GM18520 (cell line): Measurements from ENCODE around the gene PLXDC2.

ENCODE experiments used
- ATAC-seq: cut with Tn5 transposase; IDR thresholded peaks from one replicate; pipeline ENCODE4 v1.9.1; 2021; ENCODE audit not compliant: unreplicated experiment

PLXDC2 gene

DNA sequence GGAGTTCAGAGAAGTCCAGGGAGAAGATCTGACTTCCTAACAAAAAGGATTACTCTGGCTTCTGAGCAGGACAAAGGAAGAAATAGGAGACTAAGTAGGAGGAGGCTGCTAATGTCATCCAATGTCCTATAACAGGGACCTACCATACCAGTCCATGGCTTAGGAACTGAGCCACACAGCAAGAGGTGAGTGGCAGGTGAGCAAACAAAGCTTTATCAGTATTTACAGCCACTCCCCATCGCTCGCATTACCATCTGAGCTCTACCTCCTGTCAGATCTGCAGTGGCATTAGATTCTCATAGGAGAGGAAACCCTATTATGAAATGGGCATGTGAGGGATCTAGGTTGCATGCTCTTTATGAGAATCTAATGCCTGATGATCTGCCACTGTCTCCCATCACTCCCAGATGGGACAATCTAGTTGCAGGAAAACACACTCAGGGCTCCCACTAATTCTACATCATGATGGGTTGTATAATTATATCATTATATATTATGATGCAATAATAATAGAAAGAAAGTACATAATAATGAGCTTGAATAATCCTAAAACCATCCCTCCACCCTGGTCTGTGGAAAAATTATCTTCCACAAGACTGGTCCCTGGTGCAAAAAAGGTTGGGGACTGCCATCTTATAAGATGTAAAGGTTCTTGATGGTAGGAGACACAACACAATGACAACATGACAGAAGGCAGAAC is 487.4 kb downstream of the PLXDC2 start:
- no peak for ATAC-seq

DNA sequence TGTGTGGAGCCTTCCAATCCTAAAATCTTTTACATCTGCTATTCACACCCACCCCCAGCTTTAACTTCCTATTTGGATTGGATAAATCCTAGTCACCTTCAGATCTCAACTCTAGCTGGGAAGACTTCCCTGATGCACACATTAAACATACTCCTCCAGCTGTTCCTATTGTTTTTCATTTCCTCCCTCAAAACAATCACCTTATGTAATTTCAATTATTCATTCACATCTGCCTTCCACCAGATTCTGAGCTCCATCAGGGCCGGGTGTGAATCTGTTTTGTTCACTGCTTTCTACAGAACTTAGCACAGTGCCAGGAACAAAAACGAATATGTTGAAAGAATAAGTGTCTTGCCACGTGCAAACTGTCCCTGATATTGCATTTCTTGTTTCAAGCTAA is 497.4 kb downstream of the PLXDC2 start:
- no peak for ATAC-seq

DNA sequence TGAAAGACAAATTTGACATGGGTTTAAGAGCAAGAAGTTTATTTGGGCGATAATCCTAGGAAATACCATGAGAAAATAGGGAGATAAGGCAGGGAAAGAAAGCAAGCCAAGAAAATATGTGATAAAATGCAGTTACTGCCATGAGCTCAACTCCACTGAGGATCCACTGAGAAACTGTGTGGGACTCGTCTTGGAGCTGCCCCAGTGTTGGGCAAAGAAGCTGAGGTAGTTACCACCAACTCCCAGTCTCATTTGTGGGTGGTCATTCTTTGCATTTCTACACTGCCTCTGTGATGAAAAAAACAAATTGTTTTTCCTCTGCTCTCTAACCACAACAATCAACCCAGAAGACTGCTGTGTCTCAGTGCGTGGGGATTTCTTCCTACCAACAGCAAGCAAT is 498.2 kb downstream of the PLXDC2 start:
- ATAC-seq, result no peak

DNA sequence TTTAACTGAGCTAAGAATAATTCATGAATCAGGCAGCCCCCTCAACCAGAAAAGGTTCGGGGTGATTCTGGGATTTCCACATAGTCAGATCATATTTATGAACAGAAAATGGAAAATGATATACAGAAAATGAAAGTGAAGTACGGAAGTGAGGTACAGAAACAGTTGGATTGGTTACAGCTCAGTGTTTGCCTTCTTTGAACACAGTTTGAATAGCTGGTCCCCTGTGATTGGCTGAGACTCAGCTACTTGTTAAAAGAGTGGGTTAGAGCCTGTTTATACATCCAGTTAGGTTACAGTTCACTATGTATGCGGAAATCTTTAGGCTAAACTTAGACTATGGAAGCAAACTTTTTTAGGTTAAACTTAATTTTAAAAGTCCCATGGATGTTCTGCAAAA is 511.7 kb downstream of the PLXDC2 start:
- no peak for ATAC-seq

DNA sequence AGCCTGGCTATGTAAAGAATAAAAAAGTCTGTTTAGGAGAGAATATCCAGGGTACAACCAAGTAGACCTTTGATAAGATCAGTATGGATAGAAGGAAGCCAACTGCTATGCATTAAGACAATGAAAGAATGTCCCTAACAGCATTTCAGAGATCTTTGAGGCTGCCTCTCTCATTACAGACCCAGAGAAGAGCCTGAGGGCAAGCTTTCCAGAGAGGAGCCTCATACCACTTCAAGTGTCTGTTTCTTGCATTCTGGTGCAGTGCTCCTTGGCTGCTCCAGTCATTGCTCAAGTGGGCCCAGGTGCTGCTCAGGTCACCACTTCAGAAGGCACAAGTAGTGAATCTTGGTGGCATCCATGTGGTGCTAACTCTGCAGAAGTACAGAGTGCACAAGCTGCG is 514.0 kb downstream of the PLXDC2 start:
- ATAC-seq, result no peak

DNA sequence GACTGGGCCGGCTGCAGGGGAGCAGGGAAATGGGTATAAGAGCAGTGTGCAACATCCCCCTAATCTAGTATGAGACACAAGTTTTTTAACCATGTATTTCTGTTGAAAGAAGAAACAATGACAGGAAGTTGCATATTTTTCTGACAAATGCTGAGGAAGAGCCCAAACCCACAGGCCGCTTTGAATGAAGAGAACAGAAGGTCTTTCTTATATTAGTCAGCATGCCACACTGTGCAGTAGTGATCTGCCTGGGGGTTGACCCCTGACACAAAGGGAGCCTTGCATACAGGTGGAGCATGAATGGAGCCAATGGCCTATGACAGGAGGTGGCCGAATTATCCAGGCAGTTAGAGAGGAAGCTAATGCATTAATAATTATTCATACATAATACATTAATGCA is 518.3 kb downstream of the PLXDC2 start:
- no peak for ATAC-seq
